Endothelial cell (in vitro differentiated cells): ENCODE data around the gene RFXANK. TPM values are rescaled to one million over a fixed set of nuclear protein-coding genes. Genes with fewer than 3 reads are reported as not detected.

Experiments used
- DNase-seq: peaks from one replicate; pipeline ENCODE4 v3.0.0; 2021; ENCODE audit warnings: low spot score
- H3K27ac Mint-ChIP-seq: one replicate; pipeline ENCODE4 v1.8.0; 2021; ENCODE audit warnings: mixed read lengths, inconsistent platforms; ENCODE audit not compliant: unreplicated experiment
- H3K27me3 Mint-ChIP-seq: one replicate; pipeline ENCODE4 v1.8.0; 2021; ENCODE audit warnings: mild to moderate bottlenecking, moderate library complexity, mixed read lengths, inconsistent platforms; ENCODE audit not compliant: unreplicated experiment
- H3K36me3 Mint-ChIP-seq: one replicate; pipeline ENCODE4 v1.8.0; 2021; ENCODE audit warnings: mild to moderate bottlenecking, low read depth, mixed read lengths, inconsistent platforms; ENCODE audit not compliant: unreplicated experiment
- H3K4me1 Mint-ChIP-seq: one replicate; pipeline ENCODE4 v1.8.0; 2021; ENCODE audit warnings: mild to moderate bottlenecking, mixed read lengths, inconsistent platforms; ENCODE audit not compliant: unreplicated experiment
- H3K4me3 Mint-ChIP-seq: one replicate; pipeline ENCODE4 v1.8.0; 2021; ENCODE audit warnings: mild to moderate bottlenecking, mixed read lengths, inconsistent platforms; ENCODE audit not compliant: unreplicated experiment
- H3K9me3 Mint-ChIP-seq: one replicate; pipeline ENCODE4 v1.8.0; 2021; ENCODE audit warnings: mixed read lengths, inconsistent platforms; ENCODE audit not compliant: unreplicated experiment
- CTCF ChIP-seq: fragments of 200-600 bp; sonication (generic); IDR thresholded peaks from one replicate; pipeline ENCODE4 v1.5.0; 2021; ENCODE audit warnings: antibody characterized with exemption; ENCODE audit not compliant: unreplicated experiment
- total RNA-seq: library from RNA; stranded (reverse); fragmentation: NEBNext Ultra II Directional; extraction: Animal tissue kit (Norgen Biotek cat#: 25700); gene quantifications from one replicate; pipeline ENCODE4 v1.2.1, GENCODE V29; 2021; ENCODE audit not compliant: unreplicated experiment

Gene RFXANK
- total RNA-seq, 1 donor from 2014 or later = 131 TPM

GRCh38 chr19:19186742-19187141 is 5.3 kb upstream of the RFXANK start:
- Mint-ChIP-seq H3K4me3 (no peak overlapping the region), H3K4me1 (peaks cover 11% of the 10 kb centered on the region), H3K9me3 (no peaks in the 10 kb centered on the region), H3K27ac (no peak overlapping the region), H3K27me3 (peaks cover 14% of the 10 kb centered on the region), H3K36me3 (peaks cover 23% of the 10 kb centered on the region)
- DNase-seq = no peak
- no peak for TF ChIP-seq CTCF

- H3K27ac Mint-ChIP-seq = peak overlapping the region; percentile 97
- H3K9me3 Mint-ChIP-seq = no peaks in the 10 kb centered on the region
- H3K36me3 Mint-ChIP-seq = peaks cover 10% of the 10 kb centered on the region
- no peak for DNase-seq
- H3K27me3 Mint-ChIP-seq = peaks cover 14% of the 10 kb centered on the region
- no peak for TF ChIP-seq CTCF
- H3K4me3 Mint-ChIP-seq = peak overlapping the region; percentile 97
- H3K4me1 Mint-ChIP-seq = peaks cover 24% of the 10 kb centered on the region
Measured at GRCh38 chr19:19191768-19192077, 335 bp upstream of the RFXANK start.

GRCh38 chr19:19192910-19193423 is 909 bp downstream of the RFXANK start:
- no peak for DNase-seq
- peaks cover 14% of the 10 kb centered on the region for H3K36me3 Mint-ChIP-seq
- H3K4me3 Mint-ChIP-seq = peak overlapping the region; percentile 97
- peak overlapping the region; percentile 94 for H3K27ac Mint-ChIP-seq
- peaks cover 14% of the 10 kb centered on the region for H3K27me3 Mint-ChIP-seq
- TF ChIP-seq CTCF = no peak
- H3K9me3 Mint-ChIP-seq = no peaks in the 10 kb centered on the region
- H3K4me1 Mint-ChIP-seq = peaks cover 24% of the 10 kb centered on the region

- peaks cover 14% of the 10 kb centered on the region for H3K27me3 Mint-ChIP-seq
- peaks cover 21% of the 10 kb centered on the region for H3K36me3 Mint-ChIP-seq
- H3K27ac Mint-ChIP-seq = peak overlapping the region; percentile 32
- H3K4me3 Mint-ChIP-seq = peak overlapping the region; percentile 97
- no peak for DNase-seq
- no peak for TF ChIP-seq CTCF
- H3K9me3 Mint-ChIP-seq = no peaks in the 10 kb centered on the region
- peaks cover 24% of the 10 kb centered on the region for H3K4me1 Mint-ChIP-seq
Measured at GRCh38 chr19:19193926-19194325, 1.9 kb downstream of the RFXANK start.

- no peak for TF ChIP-seq CTCF
- Mint-ChIP-seq H3K27me3 (peaks cover 5% of the 10 kb centered on the region), H3K9me3 (no peaks in the 10 kb centered on the region), H3K4me3 (peak overlapping the region; percentile 83), H3K36me3 (peaks cover 11% of the 10 kb centered on the region), H3K27ac (no peak overlapping the region), H3K4me1 (peaks cover 3% of the 10 kb centered on the region)
- DNase-seq = no peak
Measured at GRCh38 chr19:19201697-19202630, 9.9 kb downstream of the RFXANK start.
